HG03469 (cell line): Measurements from ENCODE around the gene ZNF621.
"Not testable (repeated sequence)": the region's sequence is repeated elsewhere in the genome, so short reads cannot be mapped to it uniquely, and the experiment has no call there.

Experiments used
- ATAC-seq: cut with Tn5 transposase; IDR thresholded peaks from one replicate; pipeline ENCODE4 v1.9.1; 2021; ENCODE audit warnings: mild to moderate bottlenecking, moderate library complexity, moderate number of reproducible peaks; ENCODE audit not compliant: unreplicated experiment

ZNF621 gene

GRCh38 chr3:40532252-40532651, 7.5 kb downstream of the ZNF621 start:
- ATAC-seq: no peak

DNA sequence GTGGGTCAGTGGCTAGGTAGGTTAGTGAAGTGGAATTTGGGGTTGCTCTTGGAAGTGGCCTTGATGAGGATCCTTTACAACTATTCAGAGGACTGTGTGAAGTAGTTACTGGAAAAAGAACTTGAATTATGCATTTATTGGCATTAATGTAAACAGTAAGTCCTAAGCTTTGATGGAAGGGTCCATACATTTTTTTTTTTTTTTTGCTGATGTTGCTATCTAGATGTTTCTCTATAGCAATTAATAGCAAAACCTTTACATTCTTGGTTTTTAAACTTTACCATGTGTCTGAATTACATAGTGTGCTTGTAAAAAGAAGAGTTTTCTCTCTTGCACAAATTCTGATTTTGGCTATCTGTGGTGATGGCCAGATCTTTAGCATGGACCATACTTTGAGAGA, 9.5 kb downstream of the ZNF621 start:
- no peak for ATAC-seq

DNA sequence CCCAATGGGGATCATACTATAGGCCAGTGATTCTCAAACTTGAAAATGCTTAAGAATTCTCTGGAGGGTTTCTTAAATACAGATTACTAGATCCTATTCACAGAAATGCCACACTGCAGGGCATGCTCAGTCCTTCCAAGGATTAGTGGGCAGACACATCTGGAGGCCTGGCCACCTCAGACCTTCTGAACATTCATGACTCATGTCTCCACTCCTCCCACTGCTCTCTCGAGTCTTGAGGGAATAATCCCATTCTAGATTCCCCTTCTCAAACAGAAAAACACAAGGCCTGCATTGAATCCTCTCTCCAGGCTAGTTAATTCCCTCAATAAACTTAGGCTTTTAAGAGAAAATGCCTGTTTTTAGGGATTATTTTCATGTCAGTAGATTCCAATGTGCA, 22.1 kb downstream of the ZNF621 start:
- no peak for ATAC-seq

- ATAC-seq: no peak
Observed at GRCh38 chr3:40550167-40550566, 25.4 kb downstream of the ZNF621 start.

- ATAC-seq: no peak
Observed at GRCh38 chr3:40557575-40558161, 32.9 kb downstream of the ZNF621 start.

DNA sequence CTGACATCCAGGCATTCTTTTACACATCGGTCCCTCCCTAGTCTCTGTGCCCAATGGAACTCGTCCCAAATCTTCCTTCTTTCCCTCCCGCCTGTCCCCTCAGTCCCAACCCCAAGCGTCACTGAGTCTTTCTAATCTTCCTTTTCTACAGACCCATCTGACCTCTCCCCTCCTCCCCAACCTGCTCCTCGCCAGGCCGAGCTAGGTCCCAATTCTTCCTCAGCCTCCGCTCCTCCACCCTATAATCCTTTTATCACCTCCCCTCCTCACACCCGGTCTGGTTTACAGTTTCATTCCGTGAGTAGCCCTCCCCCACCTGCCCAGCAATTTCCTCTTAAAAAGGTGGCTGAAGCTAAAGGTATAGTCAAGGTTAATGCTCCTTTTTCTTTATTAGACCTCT, 37.7 kb downstream of the ZNF621 start:
- not testable (repeated sequence) for ATAC-seq

DNA sequence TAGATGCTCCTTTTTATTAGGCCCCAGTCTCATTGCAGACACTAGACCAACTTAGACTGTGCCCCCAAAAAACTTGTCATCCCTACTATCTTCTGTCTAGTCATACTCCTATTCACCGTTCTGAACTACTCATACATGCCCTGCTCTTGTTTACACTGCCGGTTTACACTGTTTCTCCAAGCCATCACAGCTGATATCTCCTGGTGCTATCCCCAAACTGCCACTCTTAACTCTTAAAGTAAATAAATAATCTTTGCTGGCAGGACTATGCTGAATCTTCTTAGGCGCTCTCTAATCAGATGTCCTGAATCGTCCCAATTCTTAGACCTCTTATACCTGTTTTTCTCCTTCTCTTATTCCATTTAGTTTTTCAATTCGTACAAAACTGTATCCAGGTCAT, 40.9 kb downstream of the ZNF621 start:
- not testable (repeated sequence) for ATAC-seq

GRCh38 chr3:40566694-40567093, 41.9 kb downstream of the ZNF621 start:
- no peak for ATAC-seq

- ATAC-seq: no peak
Observed at GRCh38 chr3:40572588-40572987, 47.8 kb downstream of the ZNF621 start.

DNA sequence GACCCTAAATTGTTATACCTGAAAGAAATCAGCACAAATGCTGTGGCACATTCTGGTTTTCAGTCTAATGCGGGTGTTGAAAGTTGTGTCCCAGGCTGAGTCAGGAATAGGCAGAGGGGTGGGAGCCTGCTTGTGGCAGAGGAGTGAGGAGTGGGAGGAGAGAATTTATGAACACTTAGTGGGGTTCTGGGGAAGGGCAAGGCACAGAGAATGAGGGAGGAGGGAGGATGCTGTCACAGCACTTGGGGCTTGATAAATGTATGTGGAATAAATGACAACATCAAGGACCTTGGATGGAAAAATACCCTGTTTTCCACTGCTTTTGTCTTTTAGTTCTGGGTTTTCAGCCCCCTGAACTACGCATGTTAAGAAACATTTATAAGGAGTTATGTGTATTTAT, 49.3 kb downstream of the ZNF621 start:
- ATAC-seq: no peak

DNA sequence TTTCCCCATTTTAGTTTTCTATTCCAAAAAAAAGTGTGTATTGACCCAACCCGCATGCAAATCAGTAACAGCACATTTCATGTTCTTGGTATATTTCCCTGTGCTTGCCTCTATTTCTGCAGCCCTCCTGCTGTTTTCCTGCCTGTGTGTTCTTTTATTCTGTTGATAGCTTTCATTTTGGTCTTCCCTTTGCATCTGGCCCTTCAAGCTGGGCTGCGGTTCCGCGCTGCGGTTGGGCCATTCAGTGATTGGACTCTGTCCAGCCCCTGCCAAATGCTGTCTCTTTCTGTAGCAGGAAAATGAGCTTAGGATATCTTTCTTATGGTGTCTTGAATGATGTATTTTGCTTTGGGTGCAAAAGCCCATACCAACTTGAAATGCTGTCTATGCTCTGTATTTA, 49.9 kb downstream of the ZNF621 start:
- no peak for ATAC-seq

DNA sequence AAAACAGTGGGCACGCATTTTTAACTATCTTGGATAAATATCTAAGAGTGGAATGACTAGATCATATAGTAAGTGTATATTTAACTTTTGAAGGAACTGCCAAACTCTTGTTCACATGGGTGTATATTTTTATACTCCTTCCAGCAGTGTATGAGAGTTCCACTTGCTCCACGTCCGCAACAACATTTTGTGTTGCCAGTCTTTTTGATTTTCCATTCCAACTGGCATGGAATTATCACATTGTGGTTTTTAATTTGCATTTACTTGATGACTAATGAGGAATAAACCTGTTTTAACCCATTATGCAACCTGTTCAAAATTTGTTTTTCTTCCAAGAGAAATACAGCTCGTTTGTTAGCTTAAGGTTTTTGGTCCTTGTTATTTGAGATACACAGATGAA, 51.6 kb downstream of the ZNF621 start:
- ATAC-seq: no peak

GRCh38 chr3:40580494-40581091, 55.8 kb downstream of the ZNF621 start:
- no peak for ATAC-seq

DNA sequence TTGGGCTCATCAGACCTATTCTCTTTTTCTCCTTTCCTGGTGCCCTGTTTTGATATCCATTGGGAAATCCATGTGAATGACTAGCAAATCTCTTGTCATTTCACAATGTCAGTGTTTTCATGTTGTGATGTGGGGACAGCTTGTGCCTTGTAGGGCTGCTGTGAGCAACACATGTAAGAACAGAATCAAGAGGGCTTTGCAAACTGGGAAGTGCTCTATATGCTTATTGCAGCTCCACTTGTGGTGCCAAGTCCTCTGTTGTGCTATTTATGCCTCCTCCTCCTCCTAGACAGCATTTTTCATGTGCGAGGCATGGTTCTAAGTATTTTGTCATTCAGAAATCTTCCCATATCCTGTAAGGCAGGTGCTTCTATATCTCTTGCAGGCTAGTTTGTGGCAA, 56.4 kb downstream of the ZNF621 start:
- ATAC-seq: no peak

DNA sequence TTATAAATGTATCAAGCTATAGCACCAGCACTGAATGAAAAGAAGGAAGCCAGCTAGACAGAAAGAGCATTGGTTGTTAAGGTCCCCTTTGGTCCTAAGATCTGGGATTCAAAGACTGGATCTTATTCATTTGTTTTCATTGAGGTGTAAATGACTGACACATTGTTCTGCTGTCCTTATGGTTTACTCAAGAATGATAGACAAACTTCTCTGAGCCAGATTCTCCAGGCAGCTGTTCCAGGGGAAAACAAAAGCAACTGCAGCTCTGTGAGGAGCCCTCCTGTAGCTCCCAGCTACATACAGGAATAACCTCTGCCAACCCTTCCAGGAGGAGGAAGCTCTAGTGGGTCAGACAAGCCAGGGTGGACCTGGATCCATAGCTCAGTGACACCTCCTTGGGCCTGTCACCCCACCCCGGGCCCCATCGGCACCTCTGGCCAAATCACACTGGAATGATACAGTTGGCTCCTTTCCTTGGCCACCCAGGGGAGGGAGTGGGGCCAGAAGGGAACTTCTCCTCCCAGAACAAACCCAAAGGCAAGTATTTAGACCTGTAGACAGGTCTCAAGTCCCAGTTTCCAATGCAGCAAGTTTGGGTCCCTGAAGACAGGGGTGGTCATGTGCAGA, 57.8 kb downstream of the ZNF621 start:
- no peak for ATAC-seq

- ATAC-seq: no peak
Observed at GRCh38 chr3:40583691-40584090, 58.9 kb downstream of the ZNF621 start.

DNA sequence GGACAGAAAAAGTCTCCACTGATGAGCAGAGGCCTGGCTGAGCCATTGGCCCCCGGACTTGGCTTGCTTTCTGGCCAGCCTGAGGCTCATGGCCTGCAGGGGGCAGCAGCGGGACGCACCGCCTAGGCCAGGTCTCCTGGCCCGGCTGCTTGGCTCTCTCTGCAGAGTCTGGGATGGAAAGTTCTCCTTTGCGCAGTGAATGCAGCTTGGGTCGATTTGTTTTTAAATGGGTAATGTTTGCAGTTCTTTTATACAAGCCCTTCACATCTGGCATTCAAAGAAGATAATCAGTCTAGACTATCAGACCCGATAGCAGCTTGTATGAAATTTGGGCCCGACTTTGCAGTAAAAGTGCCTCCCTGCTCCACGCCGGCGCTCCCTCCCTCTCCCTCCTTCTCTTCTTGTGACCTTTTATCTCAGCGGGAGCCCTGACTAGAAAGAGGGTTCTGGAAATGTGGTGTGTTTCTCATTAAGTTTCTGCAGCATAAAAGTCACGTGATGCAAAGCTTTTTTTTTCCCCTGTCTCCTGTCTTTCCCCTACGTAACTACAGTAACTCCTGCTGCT, 59.9 kb downstream of the ZNF621 start:
- ATAC-seq: no peak

DNA sequence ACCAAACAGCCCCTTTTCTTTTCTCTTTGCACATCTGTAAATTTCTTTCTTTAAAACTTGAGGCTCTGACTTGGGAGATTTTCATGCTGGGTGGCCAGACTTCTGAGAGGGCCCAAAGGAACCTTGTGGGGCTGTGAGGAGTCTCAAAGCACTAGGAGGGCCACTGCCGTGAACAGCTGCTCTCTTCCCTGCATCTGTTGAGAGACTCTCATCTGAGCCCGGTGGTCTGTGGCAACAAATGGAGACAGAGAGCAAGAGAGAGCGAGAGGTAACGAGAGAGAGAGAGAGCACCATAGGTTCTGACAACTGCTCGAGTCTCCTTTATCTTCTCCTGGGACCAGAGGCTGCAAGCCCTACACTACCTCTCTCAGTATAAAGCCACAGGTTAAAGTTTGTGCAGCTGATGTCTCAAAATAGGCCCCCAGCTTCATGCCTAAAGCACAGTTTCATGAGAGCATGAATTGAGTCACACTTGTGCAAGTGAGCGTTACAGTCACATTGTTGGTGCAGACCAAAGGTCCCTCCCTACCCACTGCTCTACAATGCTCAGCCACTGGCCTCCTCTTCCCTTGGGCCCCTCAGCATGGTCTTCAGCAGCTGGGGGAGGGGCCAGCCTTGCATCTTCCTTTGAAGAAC, 60.7 kb downstream of the ZNF621 start:
- no peak for ATAC-seq

- ATAC-seq: no peak
Observed at GRCh38 chr3:40586901-40587300, 62.1 kb downstream of the ZNF621 start.

- no peak for ATAC-seq
Observed at GRCh38 chr3:40588406-40588805, 63.6 kb downstream of the ZNF621 start.
